NCI-H1436 (cell line): ENCODE results near the gene DBNDD1.

Experiments used
- DNase-seq: peaks from one replicate; lab custom pipeline; 2025; lab: John Stamatoyannopoulos, UW

Gene DBNDD1

GRCh38 chr16:89960966-89961365, 58.3 kb downstream of the DBNDD1 start:
- DNase-seq = no peak

GRCh38 chr16:89958596-89958995, 60.7 kb downstream of the DBNDD1 start:
- DNase-seq = no peak

GRCh38 chr16:89958068-89958467, 61.2 kb downstream of the DBNDD1 start:
- peak; percentile 21 for DNase-seq

GRCh38 chr16:89957216-89957785, 62.0 kb downstream of the DBNDD1 start:
- no peak for DNase-seq

GRCh38 chr16:89956505-89957215, 62.6 kb downstream of the DBNDD1 start:
- DNase-seq = no peak

- DNase-seq = no peak
Measured at GRCh38 chr16:89955001-89955685, 64.1 kb downstream of the DBNDD1 start.
